ENCODE data around the gene SLC13A5. TPM values are rescaled to one million over a fixed set of nuclear protein-coding genes. Genes with fewer than 3 reads are reported as not detected.
A peak's percentile ranks its signal among the peaks of the same experiment; 100 is the strongest.
"Not testable (repeated sequence)": the region's sequence is repeated elsewhere in the genome, so short reads cannot be mapped to it uniquely, and the experiment has no call there.

SLC13A5 gene
- total RNA-seq, 1 experiment from 2014 or later: not detected

DNA sequence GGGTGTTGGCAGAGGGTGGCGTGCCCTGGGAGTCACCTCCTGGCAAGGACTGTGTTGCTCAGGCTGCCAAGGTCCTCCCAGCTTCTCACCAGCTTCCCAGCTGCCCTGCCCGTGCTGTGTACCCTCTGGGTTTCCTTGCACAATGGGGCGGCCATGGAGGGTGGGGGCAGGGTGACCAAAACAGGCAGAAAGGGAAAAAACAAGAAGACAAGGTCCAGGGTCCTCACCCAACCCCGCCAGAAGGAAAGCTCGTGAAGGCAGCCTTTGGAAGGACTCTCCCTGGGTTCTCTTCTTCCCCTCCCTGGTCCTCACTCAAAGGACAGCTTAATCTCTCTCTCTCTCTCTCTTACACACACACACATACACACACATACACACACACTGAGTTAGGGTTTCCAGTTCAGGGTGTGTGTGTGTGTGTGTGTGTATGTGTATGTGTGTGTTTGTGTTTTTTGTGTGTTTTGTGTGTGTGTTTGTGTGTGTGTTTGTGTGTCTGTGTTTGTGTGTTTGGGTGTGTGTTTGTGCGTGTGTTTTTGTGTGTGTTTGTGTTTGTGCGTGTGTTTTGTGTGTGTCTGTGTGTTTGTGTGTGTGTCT is 2.0 kb downstream of the SLC13A5 start:
- no peak for DNase-seq (ENCODE audit: low read depth)

DNA sequence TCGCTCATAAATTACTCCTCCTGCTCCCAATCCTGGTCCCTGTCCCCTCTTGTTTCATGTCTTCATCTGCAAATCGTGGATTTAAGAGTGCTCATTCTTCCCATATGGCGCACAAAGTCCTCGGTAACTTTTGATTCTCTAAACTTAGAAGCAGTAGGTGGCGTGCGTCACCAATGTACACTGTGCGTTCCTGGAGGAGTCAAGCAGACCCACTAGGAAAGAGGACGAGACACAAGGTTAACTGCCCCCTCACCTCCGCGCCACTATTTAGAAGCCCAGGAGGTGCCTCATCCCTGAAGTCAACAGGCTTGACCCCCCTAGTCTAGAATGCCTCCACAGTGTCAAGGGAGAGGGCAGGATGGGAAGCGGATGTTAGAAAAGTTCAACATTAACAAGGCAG is 2.9 kb downstream of the SLC13A5 start:
- DNase-seq (ENCODE audit: low read depth): no peak

DNA sequence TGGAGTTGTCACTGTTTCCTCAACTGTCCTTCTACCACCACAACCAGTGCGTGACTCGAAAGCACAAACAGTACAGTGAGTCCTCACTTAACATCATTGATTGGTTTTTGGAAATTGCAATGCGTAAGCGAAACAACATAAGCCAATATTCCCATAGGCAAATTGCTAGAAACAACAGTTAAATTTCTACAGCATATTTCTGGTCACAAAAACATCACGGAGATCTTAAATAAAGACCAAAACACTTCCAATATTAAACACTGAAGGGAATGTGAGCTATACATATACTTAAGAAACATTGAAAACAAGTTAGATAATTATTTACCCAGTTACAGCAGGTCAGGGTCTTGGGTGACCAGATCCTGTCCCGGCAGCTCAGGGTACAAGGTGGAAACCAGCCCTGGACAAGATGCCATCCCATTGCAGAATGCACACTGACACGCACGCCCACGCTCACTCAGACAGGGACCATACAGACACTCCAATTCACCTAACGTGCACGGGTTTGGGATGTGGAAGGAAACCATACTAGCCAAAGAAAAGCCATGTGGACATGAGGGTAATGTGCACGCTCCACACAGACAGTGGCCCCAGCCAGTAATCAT is 4.7 kb downstream of the SLC13A5 start:
- no peak for DNase-seq (ENCODE audit: low read depth)

DNA sequence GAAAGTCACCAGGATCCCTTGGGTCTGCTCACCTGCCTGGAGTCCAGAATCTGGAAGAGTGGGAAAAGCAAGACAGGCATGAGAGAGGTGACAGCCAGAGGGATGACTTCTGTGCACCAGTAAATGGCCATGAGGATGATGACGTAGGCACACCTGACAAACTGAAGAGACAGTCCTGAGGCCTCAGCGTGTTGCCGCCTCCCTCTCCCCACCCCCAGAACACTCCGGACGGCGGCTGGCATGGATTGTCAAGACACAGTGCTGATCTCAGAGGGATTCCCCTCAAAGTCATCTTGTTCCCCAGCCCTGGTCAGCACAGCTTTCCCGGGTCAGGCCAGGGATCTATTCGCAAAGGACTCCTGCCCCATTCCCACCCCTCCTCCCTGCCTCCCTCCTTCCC is 6.2 kb downstream of the SLC13A5 start:
- no peak for DNase-seq (ENCODE audit: low read depth)

DNA sequence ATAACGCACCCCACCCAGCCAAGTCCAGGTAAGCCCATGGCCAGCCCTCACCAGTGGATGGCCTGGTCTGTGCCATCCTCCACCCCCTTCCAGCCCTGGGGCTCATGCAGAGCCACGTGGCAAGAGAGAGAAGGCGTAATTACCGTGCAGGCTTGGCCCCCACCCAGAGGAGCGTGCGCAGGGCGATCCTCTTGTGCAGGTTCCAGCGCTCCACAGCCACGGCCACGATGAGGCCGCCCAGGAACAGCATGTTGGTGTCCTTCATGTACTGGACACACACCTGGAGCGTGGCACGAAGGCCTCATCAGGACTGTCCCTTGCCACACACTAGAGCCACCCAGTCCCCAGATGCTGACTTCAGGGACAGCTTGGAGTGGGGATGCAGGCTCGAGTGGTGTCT is 6.7 kb downstream of the SLC13A5 start:
- no peak for DNase-seq (ENCODE audit: low read depth)

DNA sequence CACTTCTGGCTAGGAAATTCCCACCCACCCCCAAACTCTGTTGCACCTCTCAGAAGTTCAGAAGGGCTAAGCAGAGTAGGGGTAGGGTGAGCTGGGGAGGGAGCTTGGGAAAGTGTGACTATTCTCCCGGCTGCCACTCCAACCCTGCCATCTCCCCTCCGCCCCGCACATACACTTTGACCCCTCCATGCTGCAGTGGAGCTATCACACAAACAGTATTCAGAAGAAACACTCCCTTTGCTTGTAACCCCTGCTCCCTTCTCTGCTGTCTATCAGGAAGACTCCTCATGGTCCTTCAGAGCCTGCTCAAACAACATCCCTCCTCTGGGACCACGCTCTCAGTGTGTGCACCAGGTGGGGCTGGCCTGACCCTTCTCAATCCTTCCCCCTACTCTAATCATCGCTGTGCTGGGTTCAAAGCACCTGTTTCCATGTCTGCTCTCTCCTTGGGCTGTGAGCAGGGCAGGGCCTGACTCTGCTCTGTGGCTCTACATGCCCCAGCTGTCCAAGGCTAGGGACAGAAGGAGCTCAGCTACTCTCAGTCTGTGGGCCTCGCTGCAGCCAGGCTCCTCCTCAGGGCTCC is 8.6 kb downstream of the SLC13A5 start:
- no peak for DNase-seq (ENCODE audit: low read depth)

DNA sequence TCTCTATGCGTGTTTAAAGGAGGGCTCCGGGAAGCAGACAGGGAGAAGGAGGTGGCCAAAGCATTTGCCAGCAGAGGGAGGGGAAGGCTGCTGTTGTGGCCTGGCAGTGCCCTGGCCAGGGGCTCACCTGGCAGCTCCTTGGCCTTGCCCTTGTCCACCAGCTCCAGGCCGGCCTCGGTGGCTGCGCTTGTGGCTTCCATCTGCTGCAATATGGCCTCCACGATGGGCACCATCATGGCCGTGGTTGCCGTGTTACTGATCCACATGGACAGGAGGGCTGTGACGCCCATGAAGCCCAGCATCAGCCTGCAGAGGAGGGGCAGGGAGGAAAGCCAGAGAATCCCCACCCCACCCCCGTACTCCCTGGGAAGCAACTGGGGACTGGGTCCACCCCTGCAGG is 9.4 kb downstream of the SLC13A5 start:
- DNase-seq (ENCODE audit: low read depth): no peak

DNA sequence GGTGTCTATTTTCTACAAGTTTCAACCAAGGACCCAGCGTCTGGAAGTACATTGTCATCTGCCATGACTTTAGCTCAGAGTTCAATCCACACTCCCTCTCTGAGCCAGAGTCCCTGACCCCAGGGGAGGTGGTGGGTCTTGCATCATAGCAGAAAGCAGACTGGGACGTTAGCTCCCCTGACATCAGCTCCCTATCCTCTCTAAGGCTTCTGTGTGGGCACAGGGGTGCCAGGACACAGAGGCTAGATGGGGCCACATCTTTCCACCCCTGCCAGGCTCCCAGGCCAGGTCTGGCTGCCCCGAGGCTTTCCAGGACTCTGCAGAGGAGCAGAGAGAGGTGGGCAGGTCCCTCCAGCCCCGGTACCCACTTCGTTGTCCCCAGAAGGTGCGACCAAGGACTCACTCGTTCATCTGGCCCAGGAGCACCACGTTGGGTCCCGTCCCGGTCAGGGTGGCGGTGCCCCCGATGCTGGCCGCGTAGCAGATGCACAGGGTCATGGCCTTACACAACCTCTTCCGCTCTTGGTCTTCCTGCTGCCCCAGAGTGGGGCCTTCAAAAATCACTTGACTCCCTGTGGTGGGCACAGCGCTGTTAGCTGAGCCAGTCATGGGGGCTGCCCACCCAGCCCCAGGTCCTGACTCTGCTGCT is 10.5 kb downstream of the SLC13A5 start:
- DNase-seq (ENCODE audit: low read depth): no peak

DNA sequence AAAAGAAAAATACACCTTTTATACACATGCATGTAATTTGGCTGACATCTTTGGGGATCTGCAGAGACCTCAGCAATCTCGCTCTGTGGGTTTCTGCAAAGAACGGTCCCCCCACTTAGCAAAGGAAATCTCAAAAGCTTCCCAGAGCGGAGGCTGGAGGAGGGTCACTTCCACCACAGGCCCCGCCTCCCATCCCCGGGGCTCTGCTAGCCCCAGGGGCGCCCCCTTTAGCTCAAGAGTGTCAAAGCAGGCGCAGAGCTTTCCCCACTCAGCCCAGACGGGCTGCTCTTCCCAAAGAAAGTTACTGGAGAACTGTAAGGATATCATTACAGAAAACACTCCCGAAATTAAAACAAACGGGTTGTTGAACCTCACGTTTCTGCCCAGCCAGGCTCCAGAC is 11.4 kb downstream of the SLC13A5 start:
- peak; percentile 62 for DNase-seq (ENCODE audit: low read depth)

DNA sequence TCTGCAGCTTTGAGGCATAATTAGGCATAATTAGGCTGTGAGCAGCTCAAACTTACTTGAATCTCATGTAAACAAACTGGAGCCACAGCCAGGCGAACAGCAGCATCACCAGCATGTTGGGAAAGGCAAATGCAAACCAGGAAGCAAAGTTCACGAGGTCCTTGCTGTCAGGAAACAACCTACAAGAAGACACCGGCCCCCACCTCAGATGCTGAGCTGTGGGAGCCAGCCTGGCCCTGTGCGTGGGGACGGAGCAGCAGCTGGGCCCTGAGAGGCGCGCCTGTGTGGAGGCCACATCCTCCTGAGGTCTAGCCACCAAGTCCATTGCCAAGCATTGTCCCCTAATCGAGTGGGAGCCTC is 12.2 kb downstream of the SLC13A5 start:
- DNase-seq (ENCODE audit: low read depth): no peak

DNA sequence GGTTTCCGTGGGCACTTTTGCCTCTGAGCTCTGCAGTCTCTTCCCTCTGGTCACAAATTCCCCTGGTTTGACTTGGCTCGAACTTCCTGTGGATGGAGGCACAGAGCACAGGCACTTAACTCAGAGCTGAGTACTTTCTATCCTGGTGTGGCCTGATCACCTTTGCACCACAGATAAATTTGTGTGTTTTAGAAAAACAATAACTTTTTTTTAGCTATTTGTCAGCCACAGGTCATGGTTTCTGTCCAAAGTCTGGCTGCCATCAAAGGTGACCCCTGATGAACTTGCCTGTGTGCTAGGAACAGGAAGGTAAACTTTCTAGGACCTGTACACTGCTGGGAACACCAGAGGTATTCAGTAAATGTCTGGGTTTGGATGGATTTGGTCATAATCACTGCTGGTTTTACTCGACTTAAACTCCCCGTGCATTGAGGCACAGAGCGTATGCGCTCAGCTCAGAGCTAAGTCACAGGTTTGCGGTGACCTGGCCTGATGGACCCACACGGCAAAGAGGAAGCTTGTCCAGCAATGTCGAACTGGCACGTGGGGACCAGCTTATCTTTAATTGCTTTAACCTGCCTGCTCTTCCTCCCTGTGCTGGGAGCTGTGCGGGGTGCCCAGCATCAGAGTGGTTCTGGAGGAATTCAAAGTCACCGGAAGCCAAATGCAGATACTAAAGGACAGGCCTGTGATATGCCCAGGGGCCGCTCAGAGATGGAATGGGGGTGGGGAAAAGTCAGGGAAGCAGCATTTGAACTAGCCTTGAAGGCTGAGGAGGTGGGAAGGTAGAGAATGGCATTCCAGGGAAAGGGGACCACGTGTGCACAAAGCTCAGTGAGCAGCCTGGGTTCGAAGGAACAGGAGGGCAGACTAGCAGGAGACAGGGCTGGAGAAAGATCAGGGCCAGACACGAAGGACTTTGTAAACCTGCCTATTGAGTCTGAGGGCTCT is 12.9 kb downstream of the SLC13A5 start:
- no peak for DNase-seq (ENCODE audit: low read depth)

DNA sequence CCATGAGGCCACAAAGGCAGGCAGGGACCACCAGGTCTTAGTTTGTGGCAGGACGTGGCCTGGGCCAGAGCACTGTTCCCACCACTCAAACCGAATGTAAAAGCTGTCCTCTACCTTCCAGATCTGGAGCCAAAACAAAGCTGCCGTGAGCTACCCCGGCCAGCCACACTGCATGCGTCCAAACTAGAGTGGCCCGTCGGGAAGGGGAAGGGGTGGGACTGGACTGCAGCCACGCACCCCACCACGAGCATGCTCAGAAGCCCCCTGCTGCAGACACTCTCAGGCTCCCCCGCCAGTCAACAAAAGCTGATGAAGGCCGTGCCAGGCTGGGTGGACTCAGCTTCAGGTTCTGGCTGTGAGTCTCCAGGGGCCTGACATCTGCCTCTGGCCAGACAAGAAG is 15.2 kb downstream of the SLC13A5 start:
- no peak for DNase-seq (ENCODE audit: low read depth)

DNA sequence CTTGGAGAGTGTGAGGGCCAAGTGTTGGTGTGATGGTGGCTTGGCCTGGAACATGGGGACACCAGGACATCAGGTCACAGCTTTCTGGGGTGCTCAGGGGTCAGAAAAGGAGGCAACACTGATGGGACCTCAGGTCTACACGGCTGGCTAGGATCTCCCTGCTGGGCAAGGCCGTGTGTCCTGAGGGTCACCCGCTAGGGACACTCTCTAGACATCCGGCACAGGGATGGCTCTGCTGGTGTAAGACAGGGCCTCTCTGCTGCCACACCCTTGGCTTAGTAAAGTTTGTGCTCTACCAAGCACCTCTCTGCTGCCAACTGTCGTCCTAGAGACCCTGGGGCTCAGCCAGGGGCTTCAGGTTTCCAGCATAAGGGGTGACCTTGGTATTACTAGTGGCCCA is 16.3 kb downstream of the SLC13A5 start:
- DNase-seq (ENCODE audit: low read depth): no peak

DNA sequence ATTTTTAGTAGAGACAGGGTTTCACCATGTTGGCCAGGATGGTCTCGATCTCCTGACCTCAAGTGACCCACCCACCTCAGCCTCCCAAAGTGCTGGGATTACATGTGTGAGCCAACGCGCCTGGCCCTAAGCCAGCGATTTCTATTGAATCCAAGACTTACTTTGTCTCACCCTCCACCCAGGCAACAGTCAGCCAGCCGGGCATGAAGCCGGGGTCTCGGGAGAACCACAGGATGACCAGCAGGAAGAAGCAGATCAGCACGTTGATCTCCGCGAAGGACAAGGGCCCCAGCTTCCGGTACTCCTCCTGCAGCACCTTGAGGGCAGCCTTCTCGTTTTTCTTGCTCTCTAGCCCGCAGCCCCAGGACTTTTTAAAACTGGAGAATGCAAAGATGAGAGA is 17.6 kb downstream of the SLC13A5 start:
- DNase-seq (ENCODE audit: low read depth): no peak

DNA sequence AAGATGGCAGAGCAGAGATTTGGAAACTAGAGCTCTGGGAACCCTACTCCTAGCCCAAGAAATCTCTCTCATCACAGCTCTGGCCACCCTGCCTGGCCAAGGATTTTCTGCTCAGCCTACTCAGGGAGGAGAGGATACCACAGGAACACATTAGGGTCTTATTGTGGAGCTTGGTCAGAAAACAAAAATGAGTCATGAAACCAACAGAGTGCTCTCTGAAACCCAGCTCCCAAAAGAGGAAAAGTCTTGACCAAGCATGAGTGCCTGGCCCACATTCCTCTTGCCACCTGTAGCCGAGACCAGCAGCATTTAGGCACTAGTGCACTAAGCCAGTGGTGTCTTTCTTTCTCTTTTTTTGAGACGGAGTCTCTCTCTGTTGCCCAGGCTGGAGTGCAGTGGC is 18.1 kb downstream of the SLC13A5 start:
- no peak for DNase-seq (ENCODE audit: low read depth)

DNA sequence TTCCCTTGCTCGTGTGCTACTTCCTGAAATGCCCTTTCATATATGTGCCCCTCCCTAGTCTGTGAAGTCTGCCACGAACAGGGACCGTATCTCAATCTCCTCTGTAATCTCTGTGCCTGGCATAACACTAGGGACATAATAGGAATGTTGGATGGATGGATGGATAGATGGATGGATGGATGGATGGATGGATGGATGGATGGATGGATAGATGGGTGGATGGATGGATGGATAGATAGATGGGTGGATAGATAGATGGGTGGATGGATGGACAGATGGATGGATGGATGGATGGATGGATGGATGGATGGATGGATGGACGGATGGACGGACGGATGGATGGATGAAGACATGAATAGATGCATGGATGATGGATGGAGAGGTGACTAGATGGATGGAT is 21.2 kb downstream of the SLC13A5 start:
- not testable (repeated sequence) for DNase-seq (ENCODE audit: low read depth)

DNA sequence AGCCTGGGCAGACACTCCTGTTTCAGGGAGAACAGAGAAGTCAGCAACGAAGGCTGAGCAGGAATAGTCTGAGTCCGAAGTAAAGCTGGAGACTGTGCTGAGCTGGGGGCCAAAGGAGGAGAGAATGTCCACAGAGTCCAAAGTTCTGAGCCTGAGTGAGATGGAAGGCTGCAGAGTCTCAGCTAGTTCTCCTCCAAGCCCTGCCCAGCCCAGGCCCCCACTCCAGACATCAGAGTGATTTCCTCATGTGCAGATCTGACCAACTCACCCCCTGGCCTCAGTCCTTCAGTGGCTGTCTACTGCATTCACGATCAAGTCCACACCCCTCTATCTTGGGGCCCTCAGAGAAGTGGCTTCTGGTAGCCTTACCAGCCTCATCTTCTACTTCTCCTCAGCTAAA is 21.6 kb downstream of the SLC13A5 start:
- no peak for DNase-seq (ENCODE audit: low read depth)

DNA sequence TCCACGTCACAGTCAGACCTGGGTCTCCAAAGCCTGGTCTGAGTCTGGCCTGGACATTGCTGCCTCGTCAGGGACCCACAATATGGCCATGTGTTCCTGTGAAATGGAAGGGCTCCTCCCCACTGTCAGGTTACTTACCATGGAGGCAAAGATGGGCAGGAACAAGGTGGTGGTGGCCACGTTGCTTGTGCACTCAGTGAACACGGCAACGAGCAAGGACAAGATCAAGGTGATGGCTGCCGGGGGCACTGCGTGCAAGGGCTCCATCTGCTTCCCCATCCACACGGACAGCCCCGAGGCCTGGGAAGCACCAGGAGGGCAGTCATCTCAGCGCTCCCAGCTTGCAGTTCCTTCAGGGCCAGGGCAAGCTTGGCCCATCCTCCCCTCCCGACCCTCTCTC is 22.5 kb downstream of the SLC13A5 start:
- no peak for DNase-seq (ENCODE audit: low read depth)

DNA sequence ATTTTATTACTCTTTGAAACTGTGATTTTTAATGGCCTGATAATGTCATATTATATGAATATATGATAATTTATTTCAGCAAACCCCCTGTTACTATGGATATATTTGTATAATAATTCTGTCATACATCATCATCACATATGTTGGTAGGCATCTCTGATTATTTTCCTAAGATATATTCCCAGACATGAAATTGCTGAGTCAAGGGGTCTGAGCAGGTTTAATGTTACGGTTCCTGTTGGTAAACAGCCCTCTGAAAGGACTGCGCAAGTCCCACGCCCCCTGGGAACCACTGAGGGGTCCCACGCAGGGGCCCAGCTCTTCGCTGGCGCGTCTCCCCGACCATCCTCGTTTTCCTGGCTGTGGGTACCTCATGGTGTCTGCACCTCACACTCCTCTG is 24.2 kb downstream of the SLC13A5 start:
- DNase-seq (ENCODE audit: low read depth): no peak

DNA sequence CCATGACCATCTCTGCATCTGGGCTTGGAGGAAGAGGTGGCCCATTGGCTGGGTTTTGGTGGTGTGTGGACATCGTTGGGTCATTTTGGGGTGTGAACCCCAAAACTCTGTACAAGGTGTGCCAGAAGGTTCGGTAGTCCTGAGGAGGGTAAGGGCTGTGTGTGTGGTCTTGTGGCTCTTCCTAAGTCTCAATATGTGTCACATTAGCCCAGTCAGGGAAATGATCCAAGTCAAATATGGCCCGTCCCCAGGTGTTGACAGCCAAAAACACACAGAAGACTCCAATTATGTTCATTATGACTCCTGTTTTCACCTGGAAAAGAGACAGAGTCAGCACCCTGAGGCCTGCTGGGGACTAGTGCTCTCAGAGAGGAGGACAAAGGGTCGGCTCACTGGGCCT is 27.1 kb downstream of the SLC13A5 start:
- no peak for DNase-seq (ENCODE audit: low read depth)

DNA sequence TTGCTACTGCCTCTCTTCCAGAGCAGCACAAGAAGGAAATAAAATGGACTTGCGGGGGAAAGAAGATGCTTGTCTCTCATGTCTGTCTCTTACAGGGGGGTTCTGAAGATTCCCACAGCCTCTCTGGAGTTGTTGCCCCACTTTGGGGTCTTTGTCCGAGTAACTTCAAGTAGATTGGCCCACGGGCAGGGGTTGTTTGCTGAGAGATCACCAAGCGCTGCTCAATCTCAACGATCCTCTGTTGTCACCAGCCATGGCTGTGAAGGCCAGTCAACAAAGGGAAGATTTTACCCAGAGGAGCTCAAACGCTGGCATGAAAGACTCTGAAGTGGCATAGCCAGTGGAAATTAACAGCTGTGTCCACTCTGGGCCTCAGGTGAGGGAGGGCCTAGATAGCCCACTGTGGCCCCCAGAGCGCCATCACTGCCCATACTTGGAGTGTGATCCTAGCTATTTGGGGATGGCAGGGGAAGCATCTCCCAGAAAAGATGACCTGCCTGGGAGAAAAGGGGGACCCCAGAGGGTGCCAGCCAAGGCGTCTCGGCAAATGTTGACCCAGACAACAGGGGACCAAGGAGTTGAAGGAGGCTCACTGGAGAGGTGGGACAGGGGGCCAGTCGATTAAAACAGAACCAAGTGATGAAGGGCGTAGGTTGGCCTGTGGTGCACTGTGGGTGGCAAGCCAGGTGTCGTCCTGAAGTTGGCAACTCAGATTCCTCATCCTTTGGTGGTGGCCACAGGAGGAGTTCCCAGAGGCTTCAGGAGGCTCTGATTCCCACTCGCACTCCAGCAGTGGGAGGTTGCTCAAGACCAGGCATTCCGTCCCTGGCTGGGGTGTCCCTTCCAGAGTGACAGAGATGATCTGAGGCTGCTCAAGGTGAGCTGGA is 28.0 kb downstream of the SLC13A5 start:
- no peak for DNase-seq (ENCODE audit: low read depth)
